CD4-positive, alpha-beta T cell treated with Interleukin-1 beta for 1 hour (primary cell): ENCODE measurements around the gene CHAC1.
"Not testable (repeated sequence)": the region's sequence is repeated elsewhere in the genome, so short reads cannot be mapped to it uniquely, and the experiment has no call there.

Experiments
- DNase-seq, 2 donors: peaks; one replicate each; pipeline ENCODE4 v3.0.0-alpha.2; 2020 to 2022

The CHAC1 gene

GRCh38 chr15:40958723-40959122 is 5.5 kb downstream of the CHAC1 start:
- no peak for DNase-seq

GRCh38 chr15:40959331-40960141 is 6.3 kb downstream of the CHAC1 start:
- DNase-seq: no peak

GRCh38 chr15:40960151-40960885 is 7.0 kb downstream of the CHAC1 start:
- no peak for DNase-seq

- no peak for DNase-seq
Observed at GRCh38 chr15:40960925-40961324, 7.7 kb downstream of the CHAC1 start.

- DNase-seq: not testable (repeated sequence)
Observed at GRCh38 chr15:40961740-40962139, 8.5 kb downstream of the CHAC1 start.

- not testable (repeated sequence) for DNase-seq
Observed at GRCh38 chr15:40962317-40962716, 9.0 kb downstream of the CHAC1 start.

- no peak for DNase-seq
Observed at GRCh38 chr15:40963201-40963600, 9.9 kb downstream of the CHAC1 start.

GRCh38 chr15:40964006-40964405 is 10.7 kb downstream of the CHAC1 start:
- no peak for DNase-seq

- no peak for DNase-seq
Observed at GRCh38 chr15:40964634-40965033, 11.4 kb downstream of the CHAC1 start.

- no peak for DNase-seq
Observed at GRCh38 chr15:40968290-40969085, 15.2 kb downstream of the CHAC1 start.

GRCh38 chr15:40969363-40969762 is 16.1 kb downstream of the CHAC1 start:
- DNase-seq: no peak

- no peak for DNase-seq
Observed at GRCh38 chr15:40974879-40975278, 21.6 kb downstream of the CHAC1 start.

GRCh38 chr15:40976819-40977218 is 23.5 kb downstream of the CHAC1 start:
- no peak for DNase-seq

GRCh38 chr15:40978141-40978540 is 24.9 kb downstream of the CHAC1 start:
- DNase-seq: no peak

- no peak for DNase-seq
Observed at GRCh38 chr15:40978562-40978961, 25.3 kb downstream of the CHAC1 start.

- DNase-seq: no peak
Observed at GRCh38 chr15:40981186-40981585, 27.9 kb downstream of the CHAC1 start.

GRCh38 chr15:40982855-40983254 is 29.6 kb downstream of the CHAC1 start:
- no peak for DNase-seq

GRCh38 chr15:40984406-40984805 is 31.1 kb downstream of the CHAC1 start:
- DNase-seq: no peak

GRCh38 chr15:40984964-40985363 is 31.7 kb downstream of the CHAC1 start:
- no peak for DNase-seq

GRCh38 chr15:40985541-40986330 is 32.5 kb downstream of the CHAC1 start:
- DNase-seq: no peak

GRCh38 chr15:40986820-40987219 is 33.5 kb downstream of the CHAC1 start:
- DNase-seq: no peak

GRCh38 chr15:40988156-40988555 is 34.9 kb downstream of the CHAC1 start:
- DNase-seq: no peak

GRCh38 chr15:40990080-40990479 is 36.8 kb downstream of the CHAC1 start:
- DNase-seq: no peak
